Gastrocnemius medialis (tissue), 4 donors: ENCODE data around the gene ZNF793.

Experiments used
- CTCF ChIP-seq, 5 experiments: fragments of 450-650 bp in 3 of 5; fragments of 200-600 bp in 2 of 5; sonication (generic) in 2 of 5; IDR thresholded peaks in 4 of 5; conservative IDR thresholded peaks in 1 of 5; 1 replicate in 4 of 5; 2 replicates in 1 of 5; pipeline ENCODE4 v1.5.1; 2016 to 2019; ENCODE audit warnings: antibody characterized with exemption in 5 of 5, mild to moderate bottlenecking in 3 of 5, moderate library complexity in 3 of 5
- POLR2A ChIP-seq, 2 donors: fragments of 450-650 bp; IDR thresholded peaks; one replicate each; pipeline ENCODE4 v1.6.1; 2017; ENCODE audit warnings: antibody characterized with exemption in 2 of 2, mild to moderate bottlenecking in 2 of 2, moderate library complexity in 2 of 2

DNA sequence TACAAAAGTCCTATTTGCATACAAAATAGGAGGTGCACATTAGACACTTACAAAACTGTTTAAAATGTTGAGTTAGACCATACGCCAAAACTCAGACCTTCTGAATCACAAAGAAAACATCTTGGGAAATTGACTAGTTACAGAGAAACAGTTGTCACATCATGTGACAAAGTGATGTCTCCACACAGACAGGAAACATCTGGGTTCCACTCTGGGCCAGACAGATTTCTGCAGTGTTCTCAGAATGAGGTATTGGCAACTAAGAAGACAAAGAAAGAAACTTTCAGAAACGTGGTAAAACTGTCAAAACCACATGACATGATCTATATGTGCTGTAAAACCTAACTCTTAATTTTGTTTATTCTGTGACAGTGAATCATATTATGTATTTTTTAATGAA lies 6.7 kb downstream of the ZNF793 start:
- TF ChIP-seq CTCF (IDR thresholded peaks at IDR 0.05 in 4 of 5, conservative IDR thresholded peaks at IDR 0.05 in 1 of 5) (no peak), POLR2A (IDR thresholded peaks at IDR 0.05) (no peak)
